PC-9 (cell line): ENCODE measurements around the gene ITGB4. TPM values are rescaled to one million over a fixed set of nuclear protein-coding genes. Genes with fewer than 3 reads are reported as not detected.

Source experiments
- BruUV-seq: library from RNA; stranded (reverse); fragments of 400-500 nt; replicated peaks from 2 replicates; lab custom pipeline; 2021; lab: Mats Ljungman, UMichigan
- CTCF ChIA-PET: fragments of 300-600 bp; sonication (Branson Sonifier 250); formaldehyde crosslinking; loops from one replicate; lab custom pipeline; 2022; ENCODE audit warnings: antibody characterized with exemption; lab: Charles Lee
- POLR2A ChIA-PET: fragments of 300-600 bp; sonication (Branson Sonifier 250); formaldehyde crosslinking; loops from one replicate; lab custom pipeline; 2022; ENCODE audit warnings: antibody characterized with exemption; ENCODE audit not compliant: unreplicated experiment; lab: Charles Lee
- DNase-seq, 2 experiments: peaks; one replicate each; pipeline versions ENCODE4 v3.0.0 to v3.0.0-alpha.2; 2015 to 2022; ENCODE audit warnings: mixed read lengths in 1 of 2
- H2AFZ ChIP-seq: fragments of 200-600 bp; sonication (generic); 2 replicates; pipeline ENCODE4 v1.8.1; 2017; ENCODE audit warnings: antibody characterized with exemption
- H3F3A ChIP-seq: fragments of 200-600 bp; sonication (generic); 2 replicates; pipeline ENCODE4 v1.8.1; 2017; ENCODE audit warnings: antibody characterized with exemption, mild to moderate bottlenecking, low read depth; ENCODE audit not compliant: insufficient read depth
- H3K27ac ChIP-seq: fragments of 200-600 bp; sonication (generic); 2 replicates; pipeline ENCODE4 v1.6.1; 2016; ENCODE audit warnings: mixed run types
- H3K27me3 ChIP-seq: fragments of 200-600 bp; sonication (generic); 2 replicates; pipeline ENCODE4 v1.6.1; 2016; ENCODE audit warnings: low read depth, mixed run types; ENCODE audit not compliant: insufficient read depth
- H3K36me3 ChIP-seq: fragments of 200-600 bp; sonication (generic); 2 replicates; pipeline ENCODE4 v1.6.1; 2016; ENCODE audit warnings: low read depth, mixed run types
- H3K4me1 ChIP-seq: fragments of 200-600 bp; sonication (generic); replicated peaks from 2 replicates; pipeline ENCODE4 v1.6.1; 2016; ENCODE audit warnings: mixed run types; ENCODE audit not compliant: insufficient read depth
- H3K4me2 ChIP-seq: fragments of 200-600 bp; sonication (generic); 2 replicates; pipeline ENCODE4 v1.6.1; 2017; ENCODE audit warnings: mixed run types
- H3K4me3 ChIP-seq: fragments of 200-600 bp; sonication (generic); 2 replicates; pipeline ENCODE4 v1.6.1; 2016; ENCODE audit warnings: mixed run types
- H3K79me2 ChIP-seq: fragments of 200-600 bp; sonication (generic); 2 replicates; pipeline ENCODE4 v1.6.1; 2017; ENCODE audit warnings: low read depth, mixed run types
- H3K9me2 ChIP-seq: fragments of 200-600 bp; sonication (generic); 2 replicates; pipeline ENCODE4 v1.8.1; 2017; ENCODE audit warnings: mild to moderate bottlenecking; ENCODE audit not compliant: insufficient read depth
- H3K9me3 ChIP-seq: fragments of 200-600 bp; sonication (generic); 2 replicates; pipeline ENCODE4 v1.8.1; 2016; ENCODE audit warnings: low read depth; ENCODE audit not compliant: insufficient read depth
- H4K20me1 ChIP-seq: fragments of 200-600 bp; sonication (generic); 2 replicates; pipeline ENCODE4 v1.8.1; 2017; ENCODE audit not compliant: insufficient read depth
- EZH2 ChIP-seq: fragments of 200-600 bp; sonication (generic); IDR thresholded peaks from 2 replicates; pipeline ENCODE4 v1.8.0; 2017; ENCODE audit warnings: antibody characterized with exemption, low read depth
- intact Hi-C: fragments of 100-400 bp; cut with micrococcal nuclease; formaldehyde crosslinking; loops from one replicate; pipeline ENCODE4 v1.10.0; 2022; ENCODE audit not compliant: unreplicated experiment
- total RNA-seq: library from RNA; stranded (reverse); gene quantifications from 2 replicates; pipeline ENCODE4 v1.2.3, GENCODE V29; 2021
- TF ChIP-seq, protein P1 (sequence below): fragments of 200-600 bp; sonication (generic); conservative IDR thresholded peaks from 2 replicates; pipeline ENCODE4 v1.6.1; 2017; ENCODE audit warnings: mixed run types, antibody characterized with exemption, mild to moderate bottlenecking, moderate library complexity

Gene ITGB4
- total RNA-seq, 1 experiment from 2014 or later = 461 TPM

- Histone ChIP-seq H3K4me2 (no peak overlapping the region), H3K4me3 (no peak overlapping the region), H3F3A (peaks cover 39% of the 10 kb centered on the region), H3K36me3 (peaks cover 6% of the 10 kb centered on the region; the same call in 1 of the 2 replicates), H3K9me2 (no peaks in the 10 kb centered on the region), H3K9me3 (no peaks in the 10 kb centered on the region), H3K27me3 (no peaks in the 10 kb centered on the region), H3K4me1 (0 out of 2 replicates have a peak, but pooled peaks cover 3% of the 10 kb centered on the region), H3K27ac (no peak overlapping the region), H4K20me1 (peaks cover 3% of the 10 kb centered on the region; the same call in 1 of the 2 replicates), H3K79me2 (no peaks in the 10 kb centered on the region), H2AFZ (no peak overlapping the region)
- CTCF ChIA-PET = no interaction called here
- BruUV-seq = no TSS peak
- no peak for TF ChIP-seq EZH2
- TF ChIP-seq, protein P1, sequence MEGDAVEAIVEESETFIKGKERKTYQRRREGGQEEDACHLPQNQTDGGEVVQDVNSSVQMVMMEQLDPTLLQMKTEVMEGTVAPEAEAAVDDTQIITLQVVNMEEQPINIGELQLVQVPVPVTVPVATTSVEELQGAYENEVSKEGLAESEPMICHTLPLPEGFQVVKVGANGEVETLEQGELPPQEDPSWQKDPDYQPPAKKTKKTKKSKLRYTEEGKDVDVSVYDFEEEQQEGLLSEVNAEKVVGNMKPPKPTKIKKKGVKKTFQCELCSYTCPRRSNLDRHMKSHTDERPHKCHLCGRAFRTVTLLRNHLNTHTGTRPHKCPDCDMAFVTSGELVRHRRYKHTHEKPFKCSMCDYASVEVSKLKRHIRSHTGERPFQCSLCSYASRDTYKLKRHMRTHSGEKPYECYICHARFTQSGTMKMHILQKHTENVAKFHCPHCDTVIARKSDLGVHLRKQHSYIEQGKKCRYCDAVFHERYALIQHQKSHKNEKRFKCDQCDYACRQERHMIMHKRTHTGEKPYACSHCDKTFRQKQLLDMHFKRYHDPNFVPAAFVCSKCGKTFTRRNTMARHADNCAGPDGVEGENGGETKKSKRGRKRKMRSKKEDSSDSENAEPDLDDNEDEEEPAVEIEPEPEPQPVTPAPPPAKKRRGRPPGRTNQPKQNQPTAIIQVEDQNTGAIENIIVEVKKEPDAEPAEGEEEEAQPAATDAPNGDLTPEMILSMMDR = no peak
- POLR2A ChIA-PET = no interaction called here
- intact Hi-C loops = no loop called here
- no peak for DNase-seq
Measured at GRCh38 chr17:75751676-75752404, 30.6 kb downstream of the ITGB4 start.

- CTCF ChIA-PET = no interaction called here
- POLR2A ChIA-PET = no interaction called here
- Histone ChIP-seq H4K20me1 (peaks cover 3% of the 10 kb centered on the region; the same call in 1 of the 2 replicates), H3K79me2 (no peaks in the 10 kb centered on the region), H2AFZ (no peak overlapping the region), H3K4me3 (no peak overlapping the region), H3F3A (peaks cover 34% of the 10 kb centered on the region), H3K27ac (no peak overlapping the region), H3K27me3 (no peaks in the 10 kb centered on the region), H3K9me2 (no peaks in the 10 kb centered on the region), H3K4me1 (0 out of 2 replicates have a peak, but pooled peaks cover 3% of the 10 kb centered on the region), H3K4me2 (no peak overlapping the region), H3K36me3 (peaks cover 6% of the 10 kb centered on the region; the same call in 1 of the 2 replicates), H3K9me3 (no peaks in the 10 kb centered on the region)
- intact Hi-C loops = no loop called here
- TF ChIP-seq, protein P1 = no peak
- no peak for TF ChIP-seq EZH2
- BruUV-seq = no TSS peak
- no peak for DNase-seq
Measured at GRCh38 chr17:75752405-75752709, 31.1 kb downstream of the ITGB4 start.

DNA sequence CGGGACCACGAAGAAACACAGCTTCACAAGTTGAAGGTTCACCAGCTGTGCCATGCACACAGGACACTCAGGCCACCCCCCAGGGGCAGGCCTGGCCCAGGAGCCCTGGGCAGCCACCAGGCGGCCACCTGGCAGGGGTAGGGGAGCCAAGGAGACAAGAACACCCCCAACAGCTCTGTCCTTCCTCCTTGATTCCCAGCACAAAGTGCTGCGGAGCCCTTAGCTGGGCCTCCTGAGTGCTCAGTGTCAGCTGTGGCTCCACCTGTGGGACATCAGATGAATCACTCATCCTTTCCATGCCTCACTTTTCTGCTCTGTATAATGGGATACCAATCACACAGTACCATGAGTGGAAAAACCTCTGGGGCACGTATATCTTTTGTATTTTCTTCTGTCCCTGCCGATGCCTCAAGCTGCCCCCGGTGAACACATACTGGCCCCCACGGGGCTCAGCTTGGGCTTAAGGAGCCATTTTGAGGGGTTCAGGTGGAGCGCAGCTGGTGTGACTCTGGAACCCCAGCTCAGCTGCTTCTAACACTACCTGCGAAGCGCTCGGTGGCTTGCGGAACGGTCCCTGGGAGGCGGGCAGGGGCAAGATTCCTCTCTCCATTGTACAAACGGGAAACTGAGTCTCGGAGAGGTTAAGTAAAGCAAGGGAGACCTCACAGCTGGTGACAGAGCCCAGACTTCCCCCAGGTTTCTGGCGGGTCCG is 31.7 kb downstream of the ITGB4 start:
- TF ChIP-seq EZH2 = no peak
- TF ChIP-seq, protein P1 = 0 out of 2 replicates have a peak, but pooled peaks have one; percentile 12
- H3K4me2 ChIP-seq = no peak overlapping the region
- no peak overlapping the region for H3K4me3 ChIP-seq
- intact Hi-C loops = no loop called here
- no peak overlapping the region for H2AFZ ChIP-seq
- no peak overlapping the region for H3K27ac ChIP-seq
- ChIA-PET CTCF (no interaction called here), POLR2A (no interaction called here)
- DNase-seq = no peak
- 0 out of 2 replicates have a peak, but pooled peaks cover 3% of the 10 kb centered on the region for H4K20me1 ChIP-seq
- BruUV-seq = no TSS peak
- H3K36me3 ChIP-seq = peaks cover 6% of the 10 kb centered on the region; the same call in 1 of the 2 replicates
- no peaks in the 10 kb centered on the region for H3K9me2 ChIP-seq
- no peaks in the 10 kb centered on the region for H3K9me3 ChIP-seq
- H3K79me2 ChIP-seq = no peaks in the 10 kb centered on the region
- H3F3A ChIP-seq = peaks cover 32% of the 10 kb centered on the region
- no peaks in the 10 kb centered on the region for H3K27me3 ChIP-seq
- no peaks in the 10 kb centered on the region for H3K4me1 ChIP-seq
